Measurements from ENCODE around the gene SHROOM3.
"Not testable (repeated sequence)": the region's sequence is repeated elsewhere in the genome, so short reads cannot be mapped to it uniquely, and the experiment has no call there.

The SHROOM3 gene

DNA sequence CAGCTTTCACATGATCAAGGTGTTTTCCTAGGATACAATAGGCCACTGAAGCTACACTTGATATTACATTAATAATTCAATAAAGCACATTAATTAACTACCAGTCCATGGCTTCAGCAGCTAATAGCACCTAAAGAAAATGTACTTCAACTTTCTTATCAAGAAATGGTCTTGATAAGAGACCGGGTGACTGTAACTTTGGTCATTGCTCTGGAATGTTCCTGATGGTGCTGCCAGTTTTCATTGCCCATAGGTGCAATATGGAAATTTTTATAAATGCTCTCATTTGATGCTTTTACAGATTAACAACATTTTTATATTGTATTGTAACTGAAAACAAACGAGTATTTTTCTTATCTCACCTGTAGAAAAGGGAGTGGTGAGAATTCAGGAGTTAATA is 165.4 kb downstream of the SHROOM3 start:
- DNase-seq, result no peak

DNA sequence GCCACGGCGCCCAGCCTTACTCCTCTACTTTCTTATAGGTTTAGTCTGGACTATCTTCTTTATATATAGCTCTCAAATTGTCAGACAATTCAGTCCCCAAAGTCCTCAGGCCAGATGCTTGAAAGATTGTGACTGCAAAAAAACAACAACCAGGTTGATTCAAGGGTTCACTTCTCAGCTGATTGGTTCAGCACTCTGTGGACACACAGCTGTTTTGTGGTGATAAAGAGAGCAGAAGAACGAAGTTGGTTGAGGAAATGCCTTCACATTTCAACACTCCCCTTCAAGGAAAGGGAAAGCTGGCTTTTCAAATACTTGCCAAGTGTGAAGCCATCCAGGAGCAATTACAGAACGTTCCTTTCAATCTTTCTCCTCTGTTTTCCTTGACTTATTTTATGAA is 166.8 kb downstream of the SHROOM3 start:
- DNase-seq, result no peak

DNA sequence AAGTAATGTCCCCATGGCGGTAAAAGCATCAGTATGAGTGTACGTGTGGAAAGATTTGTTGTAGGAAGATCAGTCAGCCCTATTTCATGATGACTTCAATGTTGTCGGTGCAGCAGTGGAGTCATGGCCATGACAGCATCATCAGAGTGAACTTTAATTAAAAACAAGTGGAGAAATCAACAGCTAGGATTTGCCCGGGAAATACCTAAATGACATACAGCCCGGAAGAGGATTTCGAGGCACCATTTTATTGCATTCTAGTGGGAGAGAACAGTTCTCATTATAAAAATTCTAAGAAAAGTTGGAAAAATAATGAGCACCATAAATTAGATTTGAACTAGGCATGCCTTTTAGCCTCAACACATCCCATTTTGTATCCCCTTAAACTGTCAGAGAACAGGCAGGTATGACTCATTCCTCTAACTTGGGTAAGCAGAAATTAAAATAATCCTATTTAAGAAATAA is 170.1 kb downstream of the SHROOM3 start:
- DNase-seq, result no peak

DNA sequence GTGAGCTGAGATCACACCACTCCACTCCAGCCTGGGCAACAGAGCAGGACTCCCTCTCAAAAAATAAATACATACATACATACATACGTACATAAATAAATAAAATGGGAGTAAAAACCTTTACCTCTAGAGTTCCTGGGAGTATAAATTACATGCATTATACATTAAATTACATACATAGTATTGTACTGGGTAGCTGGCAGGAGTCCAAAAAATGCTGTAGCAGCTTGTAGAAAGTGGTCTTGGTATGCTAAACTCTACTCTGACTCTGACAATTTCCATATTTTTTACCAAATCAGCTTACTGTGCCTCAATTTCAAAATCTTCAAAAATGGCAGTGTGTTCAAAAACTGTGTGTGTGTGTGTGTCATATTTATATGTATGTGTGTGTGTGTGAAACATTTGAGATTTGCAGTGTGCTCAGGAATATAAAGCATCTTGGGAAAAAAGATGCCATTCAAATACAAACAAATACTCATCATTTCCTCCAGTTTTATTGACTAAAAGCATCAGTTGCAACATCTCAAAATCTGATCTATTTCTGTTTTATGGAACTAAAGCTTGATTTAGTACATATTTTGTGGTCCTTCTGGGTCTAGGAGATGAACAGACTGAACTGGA is 171.7 kb downstream of the SHROOM3 start:
- no peak for DNase-seq

DNA sequence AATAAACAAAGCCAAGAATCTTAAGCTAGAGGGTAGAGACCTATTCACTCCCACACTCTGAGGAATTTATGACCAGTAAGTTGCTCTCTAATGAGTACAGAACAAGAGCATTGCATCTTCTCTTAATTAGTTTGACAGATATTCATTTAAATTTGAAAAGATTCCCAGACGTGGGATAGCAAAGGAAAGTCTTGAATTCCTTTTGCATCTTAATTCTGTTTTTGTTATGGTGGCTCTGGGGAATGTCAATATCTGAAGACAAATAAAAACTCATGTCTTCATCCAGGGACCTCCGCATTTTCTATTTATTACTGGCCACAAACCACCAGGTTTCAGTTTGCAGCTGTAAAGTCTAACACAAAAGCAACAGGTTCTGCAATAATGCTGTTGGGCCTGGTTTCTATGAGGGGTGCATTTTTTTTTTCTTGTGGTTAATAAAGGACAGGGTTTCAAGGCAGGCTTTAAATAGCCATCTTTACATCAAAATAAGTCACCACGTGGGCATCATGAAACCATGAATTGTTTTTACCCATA is 172.3 kb downstream of the SHROOM3 start:
- no peak for DNase-seq

DNA sequence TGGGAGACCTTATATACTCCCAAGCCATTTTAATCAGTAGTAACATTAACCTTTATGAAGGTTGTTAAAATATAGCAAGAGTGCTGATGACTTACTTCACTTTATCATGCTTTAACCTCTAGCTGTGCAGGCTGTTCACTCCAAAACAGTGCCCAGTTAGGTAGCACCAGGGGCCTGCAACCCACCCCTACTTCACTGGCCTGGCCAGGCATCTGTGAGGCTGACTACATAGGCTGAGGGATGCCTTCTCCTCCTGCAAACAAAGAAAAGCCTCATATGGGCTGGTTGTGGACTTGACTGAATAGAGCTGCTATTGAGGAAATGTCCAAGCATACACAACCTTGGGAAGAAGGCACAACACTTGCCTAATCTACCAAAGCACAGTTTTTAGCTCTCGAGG is 172.8 kb downstream of the SHROOM3 start:
- DNase-seq, result no peak

DNA sequence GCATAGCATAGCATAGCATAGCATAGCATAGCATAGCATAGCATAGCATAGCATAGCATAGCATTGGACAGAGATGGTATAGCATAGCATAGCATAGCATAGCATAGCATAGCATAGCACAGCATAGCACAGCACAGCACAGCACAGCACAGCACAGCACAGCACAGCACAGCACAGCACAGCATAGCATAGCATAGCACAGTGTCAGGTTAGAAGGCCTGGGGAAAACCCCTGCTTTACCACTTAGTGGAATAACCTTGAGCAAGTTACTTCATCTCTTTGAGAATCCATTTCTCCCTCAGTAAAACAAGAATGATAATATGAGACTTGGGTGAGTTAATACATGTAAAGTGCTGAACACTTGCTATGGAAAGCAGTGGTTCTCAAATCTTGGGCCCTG is 173.5 kb downstream of the SHROOM3 start:
- DNase-seq, result not testable (repeated sequence)

DNA sequence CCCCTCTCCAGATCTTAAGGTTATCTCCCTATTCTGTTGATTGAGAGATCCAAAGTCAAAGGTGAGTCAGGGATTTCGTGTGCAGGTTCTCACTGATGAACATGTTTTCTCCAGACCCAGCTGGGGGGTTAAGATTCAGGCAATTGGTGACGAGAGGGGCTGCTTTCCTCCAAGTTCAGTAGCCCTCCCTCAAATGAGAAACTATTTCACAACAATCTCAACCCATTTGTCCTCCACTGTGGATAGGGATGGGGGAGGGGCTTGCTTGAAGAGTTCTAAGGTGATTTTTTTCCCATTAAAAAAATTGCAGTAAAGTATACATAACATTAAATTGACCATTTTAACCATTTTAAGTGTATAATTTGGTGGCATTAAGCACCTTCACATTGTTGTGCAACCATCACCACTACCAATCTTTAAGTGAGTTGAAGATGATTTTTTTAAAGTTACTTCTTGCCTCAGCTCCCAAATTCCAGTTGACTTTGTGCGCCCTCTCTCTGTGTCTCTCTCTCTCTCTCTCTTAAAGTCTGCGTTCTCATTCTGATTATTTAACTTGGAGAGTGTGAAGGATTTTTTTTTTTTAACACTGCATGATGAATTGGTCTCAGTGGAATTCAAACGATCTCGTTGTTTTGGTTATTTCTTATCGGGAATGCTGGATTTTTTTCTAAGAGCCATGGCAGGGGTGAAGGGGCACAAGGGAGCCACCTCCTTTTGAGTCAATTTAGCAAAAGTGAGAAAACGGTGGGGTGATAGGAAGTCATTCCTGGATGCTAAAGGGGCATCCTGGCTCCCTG is 175.9 kb downstream of the SHROOM3 start:
- no peak for DNase-seq

DNA sequence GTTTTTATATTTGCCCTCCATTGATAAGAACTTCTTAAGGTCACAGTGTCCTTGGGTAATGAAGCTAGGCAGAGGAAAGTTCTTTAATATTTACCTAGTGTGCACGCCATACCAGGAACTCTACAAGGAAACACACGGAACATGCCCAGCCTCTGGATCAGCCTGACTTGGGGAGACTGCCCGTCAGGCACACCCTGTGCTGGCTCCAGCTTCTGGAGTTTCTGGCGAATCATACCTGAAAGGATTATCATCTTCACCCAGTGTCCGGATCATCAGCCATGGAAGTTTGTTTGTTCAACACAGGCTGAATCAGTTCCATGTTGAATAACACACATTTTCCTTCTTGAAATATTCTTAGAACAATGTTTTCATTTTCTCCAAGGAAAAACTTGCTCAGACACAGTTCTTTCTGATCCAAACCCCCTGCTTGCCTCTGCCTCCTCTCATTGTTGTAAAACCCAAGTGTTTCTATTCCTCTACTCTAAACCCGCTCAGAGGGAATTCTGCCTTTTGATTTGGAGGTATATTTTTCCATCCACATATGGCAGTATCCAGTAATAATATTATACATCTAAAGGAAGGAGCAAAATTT is 176.7 kb downstream of the SHROOM3 start:
- no peak for DNase-seq

DNA sequence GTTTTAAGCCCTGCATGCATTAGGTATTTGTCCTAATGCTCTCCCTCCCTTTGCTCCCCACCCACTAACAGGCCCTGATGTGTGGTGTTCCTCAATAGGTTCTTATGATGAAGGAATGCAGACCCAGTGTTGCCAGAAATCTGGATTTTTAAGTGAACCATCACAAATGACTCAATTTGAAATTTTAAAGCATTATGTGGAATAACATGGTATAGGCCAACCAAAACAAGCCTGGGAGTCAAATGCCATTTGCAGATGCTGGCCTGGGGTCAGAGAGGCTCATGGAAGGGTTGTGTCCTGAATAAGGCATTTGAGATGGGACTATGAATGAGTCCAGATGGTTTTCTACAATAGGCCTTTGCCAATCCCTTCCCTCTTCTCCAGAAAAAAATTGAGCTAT is 179.6 kb downstream of the SHROOM3 start:
- no peak for DNase-seq

DNA sequence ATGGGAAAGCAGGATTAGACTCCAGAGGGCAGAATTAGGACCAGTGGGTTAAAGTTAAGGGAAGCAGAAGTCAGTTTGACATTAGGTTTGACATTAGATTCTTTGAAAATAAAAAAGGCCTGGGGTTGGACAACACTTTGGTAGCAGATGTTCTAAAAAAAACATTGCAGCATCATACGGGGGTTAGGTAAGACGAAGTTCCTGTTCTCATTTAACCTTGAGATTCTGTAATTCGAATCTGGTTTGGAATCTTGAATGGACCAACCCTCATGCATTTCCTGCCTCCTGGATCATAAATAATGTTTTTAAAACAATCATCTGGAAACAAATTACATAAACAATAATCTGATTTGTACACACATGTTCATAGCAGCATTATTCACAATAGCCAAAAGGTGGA is 181.0 kb downstream of the SHROOM3 start:
- no peak for DNase-seq

DNA sequence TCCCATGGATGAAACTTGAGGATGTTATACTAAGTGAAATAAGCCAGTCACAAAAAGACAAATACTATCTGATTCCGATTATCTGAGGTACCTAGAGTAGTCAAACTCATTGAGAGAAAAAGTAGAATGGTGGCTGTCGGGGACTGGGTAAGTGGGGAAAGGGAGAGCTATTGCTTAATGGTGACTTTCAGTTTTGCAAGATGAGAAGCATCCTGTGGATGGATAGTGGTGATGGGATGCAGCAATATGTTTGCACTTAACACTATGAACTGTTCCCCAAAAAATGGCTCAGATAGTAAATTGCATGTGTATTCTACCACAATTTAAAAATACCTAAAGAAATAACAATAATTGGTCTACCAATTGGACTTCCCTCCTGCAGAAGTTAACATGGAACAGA is 181.5 kb downstream of the SHROOM3 start:
- DNase-seq, result no peak

DNA sequence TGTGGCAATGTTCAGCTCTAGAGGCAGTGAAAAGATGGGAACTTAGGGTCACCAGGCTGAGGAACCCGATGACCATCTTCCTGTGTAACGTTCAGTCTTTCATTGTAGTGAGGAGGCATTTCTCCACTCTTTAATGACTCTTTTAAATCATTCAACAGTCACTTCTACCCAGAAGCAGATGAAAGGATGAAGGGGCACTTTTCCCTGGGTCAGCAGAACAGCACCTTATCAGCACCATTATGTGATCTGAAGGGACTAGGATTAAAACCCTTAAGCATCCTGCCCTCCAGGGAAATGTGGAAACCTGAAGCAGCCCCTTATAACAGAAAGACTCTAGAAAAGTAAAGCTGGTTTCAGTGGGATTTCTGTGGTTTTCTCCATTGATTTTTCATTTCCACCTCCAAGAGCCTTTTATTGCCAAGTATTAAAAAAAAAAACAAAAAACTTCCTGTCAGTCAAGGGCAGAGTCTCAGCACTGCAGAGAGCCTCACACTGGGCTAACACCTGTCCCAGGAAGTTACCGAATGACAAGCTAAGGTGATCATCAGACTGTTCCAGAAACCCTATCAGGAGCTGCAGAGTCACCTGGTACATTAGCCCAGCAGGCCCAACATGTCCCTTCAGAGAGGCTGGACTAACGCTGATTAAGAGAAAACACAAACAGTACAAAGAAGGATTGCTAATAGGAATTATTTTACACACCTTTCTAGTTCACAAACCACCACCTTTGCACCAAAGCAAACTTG is 185.9 kb downstream of the SHROOM3 start:
- DNase-seq, result no peak

DNA sequence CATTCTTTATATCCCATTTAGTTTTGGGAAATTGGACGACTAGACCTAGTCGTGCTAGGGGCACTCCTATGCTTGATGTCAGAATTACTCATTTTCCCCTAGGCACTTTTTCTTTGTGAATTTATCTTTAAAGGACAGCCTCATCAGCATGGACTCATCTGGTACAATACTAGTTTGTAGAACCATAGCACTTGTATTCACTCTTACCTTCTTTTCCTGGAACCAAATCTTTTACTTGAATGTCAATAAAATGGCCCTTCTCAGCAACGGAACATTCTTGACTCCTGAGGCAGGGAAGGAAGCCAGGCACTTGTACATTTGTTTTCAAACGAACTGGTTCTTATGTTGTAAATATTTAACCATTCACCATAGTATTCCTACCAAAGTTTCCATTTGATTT is 187.1 kb downstream of the SHROOM3 start:
- DNase-seq, result no peak

DNA sequence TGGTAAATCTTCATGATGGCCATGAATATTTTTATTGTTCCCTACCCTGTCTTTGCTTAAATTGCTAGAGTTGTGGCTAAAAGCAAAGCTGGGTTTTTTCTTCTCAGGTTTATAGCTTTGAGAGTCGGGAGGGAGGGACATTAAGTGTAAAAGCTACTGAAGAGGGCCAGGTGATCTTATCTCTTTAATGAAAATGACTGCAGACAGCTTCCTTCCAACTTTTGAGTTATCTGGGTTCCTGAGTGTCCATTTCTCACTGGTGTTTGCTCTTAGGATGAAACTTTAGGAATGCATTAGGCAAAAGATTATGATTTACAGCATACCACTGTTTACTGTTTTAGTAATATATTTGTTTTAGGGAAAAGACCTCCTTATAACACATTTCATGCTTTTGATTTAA is 187.7 kb downstream of the SHROOM3 start:
- no peak for DNase-seq

DNA sequence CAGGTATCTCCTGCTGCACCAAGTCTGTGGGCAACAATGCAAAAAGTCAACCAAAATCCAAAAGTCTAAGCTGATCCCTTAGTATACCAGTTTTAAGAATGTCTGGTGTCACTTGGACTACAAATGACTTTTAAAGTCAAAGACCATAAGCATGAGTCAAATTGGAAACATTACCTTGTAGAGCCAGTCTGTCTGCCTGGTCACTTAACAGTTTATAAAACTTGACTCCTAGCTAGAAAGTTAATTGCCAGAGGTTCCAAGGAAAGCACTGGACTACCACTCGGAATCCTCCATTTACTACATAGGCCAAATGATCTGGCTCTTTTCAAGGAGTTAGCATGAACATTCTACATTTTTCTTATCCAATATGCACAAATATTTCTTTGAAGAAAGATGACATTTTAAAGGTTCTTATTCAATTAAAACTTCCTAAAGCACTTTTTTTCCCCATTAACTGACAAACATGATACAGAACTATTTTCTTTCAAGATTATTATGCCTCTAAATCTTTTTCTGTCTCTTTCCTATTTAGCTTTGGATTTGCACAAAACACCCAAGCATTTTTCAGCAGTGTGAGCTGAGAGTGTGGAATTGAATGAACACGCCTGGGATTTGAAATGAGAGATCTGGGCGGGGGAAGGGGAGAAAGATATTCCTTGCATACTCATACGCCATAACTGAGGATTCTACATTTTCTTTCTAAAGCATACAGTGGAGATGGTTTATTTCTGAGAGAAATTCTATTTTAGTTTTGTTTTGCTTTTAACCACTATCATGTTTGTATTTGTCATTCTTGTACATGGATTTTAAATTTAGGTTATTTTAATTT is 188.4 kb downstream of the SHROOM3 start:
- DNase-seq, result no peak

DNA sequence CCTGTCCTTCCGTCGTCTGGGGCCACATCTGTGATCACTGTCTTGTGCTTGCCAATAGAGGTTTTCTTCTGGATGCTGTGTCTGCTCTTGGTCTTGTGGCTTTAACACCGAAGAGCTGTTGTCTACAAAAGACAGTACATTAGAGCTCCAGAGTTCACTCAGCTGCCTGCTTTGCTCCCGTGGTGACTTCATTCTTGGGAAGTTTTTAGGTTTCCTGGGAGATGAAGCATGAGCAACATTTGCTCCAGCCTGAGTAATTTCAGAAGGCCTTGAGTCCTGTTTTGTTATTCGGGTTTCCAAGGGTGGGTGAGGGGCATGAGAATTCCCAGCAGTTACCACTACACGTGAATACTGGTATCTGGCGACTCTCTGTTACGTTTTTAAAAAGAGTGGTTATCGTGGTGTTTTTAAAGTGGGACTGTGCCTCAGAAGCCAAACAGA is 189.2 kb downstream of the SHROOM3 start:
- no peak for DNase-seq

DNA sequence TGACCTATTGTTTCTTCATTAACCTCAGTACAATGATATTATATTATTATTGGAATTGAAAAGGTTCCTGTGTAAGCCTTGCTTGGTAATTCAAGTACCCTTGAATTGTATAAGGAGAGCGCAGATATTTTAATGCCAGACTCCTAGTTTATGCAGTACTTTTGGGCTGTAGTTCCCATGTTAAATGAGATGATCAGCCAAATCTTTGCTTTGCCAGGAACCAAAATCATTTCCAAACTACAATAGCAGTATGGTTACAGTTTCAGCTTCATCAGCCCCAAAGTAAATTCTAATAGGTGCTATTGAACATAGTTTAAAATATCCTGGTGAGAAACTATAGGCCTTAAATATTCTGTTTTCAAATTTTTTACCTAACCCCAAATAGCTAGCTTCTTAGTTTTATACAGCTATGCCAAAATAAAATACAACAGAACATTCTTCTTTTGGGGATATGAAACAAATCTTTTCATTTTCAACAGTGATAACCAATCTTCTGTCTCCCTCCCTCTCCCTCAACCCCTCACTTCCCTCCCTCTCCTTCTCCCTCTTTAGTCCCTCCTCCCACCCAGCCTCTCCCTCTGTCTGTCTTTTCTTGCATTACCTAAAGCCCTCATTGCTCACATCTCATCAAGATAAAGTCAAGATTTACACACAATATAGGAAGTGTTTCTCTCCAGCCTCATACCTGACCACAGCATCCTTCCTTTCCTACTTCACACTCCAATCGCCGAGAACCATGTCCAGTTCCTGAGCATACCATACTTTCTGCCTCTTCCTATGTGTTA is 190.1 kb downstream of the SHROOM3 start:
- no peak for DNase-seq

DNA sequence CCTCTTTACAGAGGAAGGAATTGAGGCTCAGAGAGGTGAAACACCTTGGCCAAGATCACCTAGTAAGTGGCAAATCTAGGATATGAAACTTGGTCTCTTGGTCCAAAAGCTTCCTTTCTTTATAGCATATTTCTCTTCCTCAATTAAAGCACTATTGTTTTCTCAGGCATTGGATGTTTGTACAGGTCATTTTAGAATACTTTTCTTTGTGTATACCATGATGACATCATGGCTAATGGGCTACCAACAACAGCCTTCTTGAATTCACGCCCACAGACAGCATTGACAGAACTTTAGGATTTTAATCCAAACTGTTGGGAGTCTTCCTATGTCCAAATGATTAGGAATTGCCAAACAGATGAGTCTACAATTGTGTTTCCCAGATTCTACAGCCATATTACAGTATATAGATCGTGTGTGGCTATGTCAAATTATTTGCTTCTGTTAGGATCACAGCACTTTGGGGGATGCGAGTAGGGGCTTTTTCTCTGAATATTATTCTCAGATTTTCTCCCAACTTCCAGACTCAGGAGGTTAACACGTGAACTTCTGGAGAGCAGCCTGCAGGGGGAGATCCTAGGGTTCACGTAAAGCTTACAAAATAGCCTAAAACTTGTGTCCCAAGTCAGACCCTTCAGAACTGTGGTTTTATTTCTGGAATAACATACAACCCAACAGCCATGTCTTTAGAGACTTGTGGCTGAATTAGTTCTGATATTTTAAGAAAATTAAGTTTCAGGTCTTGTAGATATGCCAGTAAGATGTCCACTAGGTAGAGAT is 191.8 kb downstream of the SHROOM3 start:
- no peak for DNase-seq

DNA sequence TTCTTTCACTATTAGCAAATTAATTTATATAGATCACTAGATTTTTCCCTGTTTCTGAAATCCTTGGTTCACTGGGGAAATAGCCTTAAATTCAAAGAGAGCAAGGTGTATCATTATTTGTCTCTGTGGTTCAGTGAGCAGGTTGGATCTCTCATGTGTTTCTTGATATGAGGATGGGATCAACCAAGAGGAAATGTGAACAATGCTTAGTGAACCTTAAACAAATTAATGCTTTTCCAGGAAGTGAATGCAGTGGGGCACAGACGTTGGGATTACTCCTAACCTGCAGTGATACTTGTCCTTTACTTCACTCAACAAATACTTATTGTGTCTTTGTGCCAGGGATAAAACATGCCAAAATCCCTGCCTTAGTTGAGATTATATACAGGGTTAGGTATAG is 193.2 kb downstream of the SHROOM3 start:
- DNase-seq, result no peak

DNA sequence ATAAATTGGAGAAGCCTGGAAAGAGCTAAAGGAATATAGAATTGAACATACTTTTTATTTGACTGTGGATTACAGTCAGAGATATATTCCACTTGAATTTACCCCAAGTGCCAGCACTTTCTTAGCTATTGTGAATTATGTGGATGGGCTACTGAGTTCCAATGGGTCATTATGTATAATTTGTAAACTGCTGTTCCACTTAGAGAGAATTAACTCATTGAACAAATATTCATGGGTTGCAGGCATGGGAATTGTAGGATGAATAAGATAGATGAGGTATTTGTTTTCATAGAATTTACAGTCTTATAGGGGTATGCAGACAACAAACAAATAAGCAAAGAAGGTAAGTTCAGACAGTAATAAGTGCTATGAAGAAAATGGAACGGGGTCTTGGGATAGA is 195.7 kb downstream of the SHROOM3 start:
- no peak for DNase-seq
